IMR-90 (cell line): ENCODE measurements around the gene PLXNA4. TPM values are rescaled to one million over a fixed set of nuclear protein-coding genes. Genes with fewer than 3 reads are reported as not detected.

Source experiments
- ATAC-seq: fragments of 200-7000 bp; cut with Tn5 transposase; 2 replicates; pipeline ENCODE4 v1.9.1; 2020; ENCODE audit warnings: low read depth, mild to moderate bottlenecking, moderate library complexity
- BruUV-seq: library from RNA; stranded (reverse); fragments of 400-500 nt; replicated peaks from 2 replicates; lab custom pipeline; 2021; lab: Mats Ljungman, UMichigan
- CTCF ChIA-PET: fragments of 300-600 bp; formaldehyde crosslinking; extraction: SDS; loops from one replicate; lab custom pipeline; 2021; ENCODE audit warnings: antibody characterized with exemption; lab: Yijun Ruan, JAX
- POLR2A ChIA-PET: fragments of 300-600 bp; sonication (Branson Sonifier 250); formaldehyde crosslinking; loops from one replicate; lab custom pipeline; 2022; ENCODE audit warnings: antibody characterized with exemption; ENCODE audit not compliant: unreplicated experiment; lab: Charles Lee
- DNase-seq: peaks from one replicate; pipeline ENCODE4 v3.0.0; 2013
- H2AFZ ChIP-seq: replicated peaks from 2 replicates; pipeline ENCODE3; 2013; ENCODE audit warnings: low read length, mild to moderate bottlenecking; ENCODE audit not compliant: poor library complexity
- H2AK5ac ChIP-seq: 2 replicates; pipeline ENCODE4 v1.6.1; 2013; ENCODE audit warnings: low read depth, low read length, inconsistent platforms
- H2AK9ac ChIP-seq: replicated peaks from 2 replicates; pipeline ENCODE3; 2013; ENCODE audit warnings: mild to moderate bottlenecking, low read depth, low read length, moderate library complexity; ENCODE audit not compliant: poor library complexity
- H2BK120ac ChIP-seq: 2 replicates; pipeline ENCODE4 v1.6.1; 2013; ENCODE audit warnings: low read depth, low read length, inconsistent platforms
- H2BK15ac ChIP-seq: 3 replicates; pipeline ENCODE4 v1.6.1; 2013; ENCODE audit warnings: low read depth, low read length, inconsistent platforms
- H2BK20ac ChIP-seq: 2 replicates; pipeline ENCODE4 v1.6.1; 2013; ENCODE audit warnings: low read depth, mild to moderate bottlenecking, inconsistent platforms, low read length, moderate library complexity
- H2BK5ac ChIP-seq: 2 replicates; pipeline ENCODE4 v1.6.1; 2013; ENCODE audit warnings: mild to moderate bottlenecking, low read depth, low read length, inconsistent platforms; ENCODE audit not compliant: poor library complexity, severe bottlenecking
- H3K14ac ChIP-seq: replicated peaks from 2 replicates; pipeline ENCODE4 v1.6.1; 2013; ENCODE audit warnings: low read depth, low read length, inconsistent platforms
- H3K18ac ChIP-seq: 2 replicates; pipeline ENCODE4 v1.6.1; 2013; ENCODE audit warnings: low read depth, low read length, control low read depth
- H3K23ac ChIP-seq: 2 replicates; pipeline ENCODE4 v1.6.1; 2013; ENCODE audit warnings: low read depth, low read length, inconsistent platforms
- H3K27ac ChIP-seq: 2 replicates; pipeline ENCODE4 v1.5.1; 2013; ENCODE audit warnings: mild to moderate bottlenecking, control low read depth, low read length; ENCODE audit not compliant: insufficient read depth
- H3K27me3 ChIP-seq: 2 replicates; pipeline ENCODE4 v1.6.1; 2013; ENCODE audit warnings: low read length; ENCODE audit not compliant: control insufficient read depth, insufficient read depth
- H3K36me3 ChIP-seq: 2 replicates; pipeline ENCODE4 v1.6.1; 2013; ENCODE audit warnings: low read length, mixed read lengths; ENCODE audit not compliant: control insufficient read depth, insufficient read depth
- H3K4ac ChIP-seq: 2 replicates; pipeline ENCODE4 v1.6.1; 2013; ENCODE audit warnings: low read depth, low read length, inconsistent platforms
- H3K4me1 ChIP-seq: 2 replicates; pipeline ENCODE4 v1.6.1; 2013; ENCODE audit warnings: low read length, mixed read lengths; ENCODE audit not compliant: control insufficient read depth, insufficient read depth
- H3K4me2 ChIP-seq: 2 replicates; pipeline ENCODE4 v1.6.1; 2013; ENCODE audit warnings: low read depth, mild to moderate bottlenecking, control low read depth, low read length, moderate library complexity
- H3K4me3 ChIP-seq: 2 replicates; pipeline ENCODE4 v1.5.1; 2013; ENCODE audit warnings: low read depth, mild to moderate bottlenecking, control low read depth, low read length, moderate library complexity; ENCODE audit not compliant: insufficient read depth
- H3K56ac ChIP-seq: 2 replicates; pipeline ENCODE4 v1.6.1; 2013; ENCODE audit warnings: low read length, inconsistent platforms; ENCODE audit not compliant: insufficient read depth; ENCODE audit errors: extremely low read depth
- H3K79me1 ChIP-seq, 2 experiments: 2 replicates each; pipeline ENCODE4 v1.6.1; 2013; ENCODE audit warnings: low read length in 2 of 2, inconsistent platforms in 1 of 2, low read depth in 1 of 2
- H3K9ac ChIP-seq: 2 replicates; pipeline ENCODE4 v1.6.1; 2013; ENCODE audit warnings: low read depth, low read length, control low read depth
- H3K9me1 ChIP-seq: 2 replicates; pipeline ENCODE4 v1.6.1; 2013; ENCODE audit warnings: low read length, inconsistent platforms; ENCODE audit not compliant: insufficient read depth
- H3K9me3 ChIP-seq: 2 replicates; pipeline ENCODE4 v1.6.1; 2013; ENCODE audit warnings: low read length; ENCODE audit not compliant: control insufficient read depth, insufficient read depth
- H4K20me1 ChIP-seq: 2 replicates; pipeline ENCODE4 v1.6.1; 2013; ENCODE audit warnings: low read length, inconsistent platforms; ENCODE audit not compliant: insufficient read depth
- H4K5ac ChIP-seq: 2 replicates; pipeline ENCODE4 v1.6.1; 2013; ENCODE audit warnings: mild to moderate bottlenecking, low read depth, low read length, control low read depth
- H4K8ac ChIP-seq, 2 experiments: 2 replicates each; pipeline ENCODE4 v1.6.1; 2013; ENCODE audit warnings: low read depth in 2 of 2, low read length in 2 of 2, control low read depth in 1 of 2, inconsistent platforms in 1 of 2
- H4K91ac ChIP-seq: 2 replicates; pipeline ENCODE4 v1.6.1; 2013; ENCODE audit warnings: low read depth, low read length, inconsistent platforms; ENCODE audit not compliant: insufficient read depth
- BHLHE40 ChIP-seq: fragments of 150-350 bp; IDR thresholded peaks from 2 replicates; pipeline ENCODE4 v1.6.1; 2016; ENCODE audit warnings: mild to moderate bottlenecking, low read depth, low read length
- CEBPB ChIP-seq: IDR thresholded peaks from 2 replicates; pipeline ENCODE4 v1.6.1; 2012; ENCODE audit warnings: low read depth, low read length, improper control_type of control experiment
- CHD1 ChIP-seq: IDR thresholded peaks from 2 replicates; pipeline ENCODE4 v1.6.1; 2012; ENCODE audit warnings: low read depth, low read length, improper control_type of control experiment
- FOS ChIP-seq: fragments of 150-350 bp; IDR thresholded peaks from 2 replicates; pipeline ENCODE4 v1.6.1; 2016; ENCODE audit warnings: low read depth, low read length
- MAFK ChIP-seq: IDR thresholded peaks from 2 replicates; pipeline ENCODE4 v1.6.1; 2012; ENCODE audit warnings: low read depth, low read length, improper control_type of control experiment
- MXI1 ChIP-seq: IDR thresholded peaks from 2 replicates; pipeline ENCODE4 v1.6.1; 2012; ENCODE audit warnings: low read depth, mild to moderate bottlenecking, low read length, moderate library complexity, borderline replicate concordance
- NFE2L2 ChIP-seq: fragments of 150-350 bp; IDR thresholded peaks from 2 replicates; pipeline ENCODE4 v1.6.1; 2016; ENCODE audit warnings: low read depth, mild to moderate bottlenecking, low read length
- RAD21 ChIP-seq: IDR thresholded peaks from 2 replicates; pipeline ENCODE4 v1.6.1; 2012; ENCODE audit warnings: low read length, improper control_type of control experiment
- RFX5 ChIP-seq: IDR thresholded peaks from 2 replicates; pipeline ENCODE4 v1.8.0; 2012; ENCODE audit warnings: low read depth, mild to moderate bottlenecking, low read length, moderate library complexity
- WGBS, 2 experiments: methylation state at CpG; one replicate each; pipeline versions ENCODE4 v1.1.5 to v1.1.7; 2013; ENCODE audit warnings: missing lambda C conversion rate in 2 of 2; ENCODE audit not compliant: insufficient read length in 1 of 2; ENCODE audit errors: extremely low coverage in 2 of 2; 5-methylcytosine and 5-hydroxymethylcytosine counted together
- dilution Hi-C: fragments of 300-500 bp; cut with HindIII; formaldehyde crosslinking; loops from one replicate; pipeline ENCODE4 v1.14.3; 2018; ENCODE audit warnings: low sequenced_read_pairs; ENCODE audit not compliant: unreplicated experiment
- in situ Hi-C: fragments of 300-500 bp; cut with MboI; formaldehyde crosslinking; loops from 3 replicates; pipeline ENCODE4 v1.14.3; 2019; ENCODE audit warnings: low sequenced_read_pairs, inconsistent platforms, mixed read lengths
- intact Hi-C: fragments of 100-400 bp; cut with micrococcal nuclease; formaldehyde crosslinking; loops from 2 replicates; pipeline ENCODE4 v1.10.0; 2022
- polyA plus RNA-seq, 3 experiments: library from polyadenylated mRNA; depleted of rRNA; stranded (reverse); fragments of >200 nt; gene quantifications; 2 replicates each; pipeline ENCODE4 v1.2.3, GENCODE V29; 2012; ENCODE audit warnings: low replicate concordance in 1 of 3
- total RNA-seq: library from RNA; depleted of rRNA; stranded (reverse); fragments of >200 nt; gene quantifications from 2 replicates; pipeline ENCODE4 v1.2.3, GENCODE V29; 2012
- TF ChIP-seq, protein P1 (sequence below): conservative IDR thresholded peaks from 2 replicates; pipeline ENCODE4 v1.5.1; 2012; ENCODE audit warnings: mild to moderate bottlenecking, low read depth, low read length, improper control_type of control experiment

PLXNA4 gene
- total and polyA plus RNA-seq, 2 of the 4 experiments (the other 2 are of a cell fraction) = under 0.01 TPM

DNA sequence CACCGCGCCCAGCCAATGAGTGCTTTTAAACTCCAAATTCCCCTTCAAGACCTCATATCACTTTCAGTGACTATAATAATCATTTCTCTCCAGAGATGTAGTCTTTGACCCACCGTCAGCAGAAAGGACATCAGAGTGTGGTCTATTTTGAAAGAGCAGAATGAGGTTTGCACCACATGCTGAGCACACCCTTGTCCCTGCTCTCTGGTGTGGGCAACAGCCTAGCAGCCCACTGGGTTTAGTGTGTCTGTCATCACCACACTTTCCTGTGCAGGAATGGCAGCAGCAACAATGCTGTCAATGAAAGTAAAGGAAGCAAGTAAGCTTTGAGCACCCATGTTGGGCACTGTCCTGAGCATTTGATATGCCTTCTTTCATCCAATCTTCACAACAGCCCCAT, 122.4 kb downstream of the PLXNA4 start:
- Histone ChIP-seq H3K4me2 (no peak overlapping the region), H2BK15ac (no peak overlapping the region), H4K8ac (no peak overlapping the region), H2AFZ (no peak overlapping the region), H3K56ac (no peak overlapping the region), H3K27ac (no peak overlapping the region), H2AK5ac (no peak overlapping the region), H4K91ac (no peak overlapping the region), H3K27me3 (no peaks in the 10 kb centered on the region), H2BK20ac (no peak overlapping the region), H2BK5ac (no peak overlapping the region), H3K18ac (no peak overlapping the region), H3K14ac (no peak overlapping the region), H2AK9ac (no peak overlapping the region), H3K9me3 (no peaks in the 10 kb centered on the region), H4K20me1 (no peaks in the 10 kb centered on the region), H3K79me1 (no peaks in the 10 kb centered on the region), H3K4ac (no peak overlapping the region), H3K23ac (no peak overlapping the region), H3K9ac (no peak overlapping the region), H3K4me1 (no peaks in the 10 kb centered on the region), H3K36me3 (no peaks in the 10 kb centered on the region), H3K4me3 (no peak overlapping the region), H3K9me1 (no peaks in the 10 kb centered on the region), H2BK120ac (no peak overlapping the region), H4K5ac (no peak overlapping the region)
- in situ Hi-C loops = no loop called here
- BruUV-seq = no TSS peak
- POLR2A ChIA-PET = no interaction called here
- no peak for ATAC-seq
- no CpG with 5 or more reads among the region's 3 CpGs for WGBS, 2 experiments
- no peak for DNase-seq
- dilution Hi-C loops = no loop called here
- CTCF ChIA-PET = no interaction called here
- TF ChIP-seq, protein P1, sequence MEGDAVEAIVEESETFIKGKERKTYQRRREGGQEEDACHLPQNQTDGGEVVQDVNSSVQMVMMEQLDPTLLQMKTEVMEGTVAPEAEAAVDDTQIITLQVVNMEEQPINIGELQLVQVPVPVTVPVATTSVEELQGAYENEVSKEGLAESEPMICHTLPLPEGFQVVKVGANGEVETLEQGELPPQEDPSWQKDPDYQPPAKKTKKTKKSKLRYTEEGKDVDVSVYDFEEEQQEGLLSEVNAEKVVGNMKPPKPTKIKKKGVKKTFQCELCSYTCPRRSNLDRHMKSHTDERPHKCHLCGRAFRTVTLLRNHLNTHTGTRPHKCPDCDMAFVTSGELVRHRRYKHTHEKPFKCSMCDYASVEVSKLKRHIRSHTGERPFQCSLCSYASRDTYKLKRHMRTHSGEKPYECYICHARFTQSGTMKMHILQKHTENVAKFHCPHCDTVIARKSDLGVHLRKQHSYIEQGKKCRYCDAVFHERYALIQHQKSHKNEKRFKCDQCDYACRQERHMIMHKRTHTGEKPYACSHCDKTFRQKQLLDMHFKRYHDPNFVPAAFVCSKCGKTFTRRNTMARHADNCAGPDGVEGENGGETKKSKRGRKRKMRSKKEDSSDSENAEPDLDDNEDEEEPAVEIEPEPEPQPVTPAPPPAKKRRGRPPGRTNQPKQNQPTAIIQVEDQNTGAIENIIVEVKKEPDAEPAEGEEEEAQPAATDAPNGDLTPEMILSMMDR = no peak
- TF ChIP-seq FOS = no peak
- no peak for TF ChIP-seq NFE2L2
- TF ChIP-seq RAD21 = no peak
- TF ChIP-seq CHD1 = no peak
- no peak for TF ChIP-seq MXI1
- no peak for TF ChIP-seq CEBPB
- no peak for TF ChIP-seq RFX5
- no peak for TF ChIP-seq MAFK
- no peak for TF ChIP-seq BHLHE40
- intact Hi-C loops = no loop called here
